K562 (cell line): ENCODE results near the gene ISG20. TPM values are rescaled to one million over a fixed set of nuclear protein-coding genes. Genes with fewer than 3 reads are reported as not detected.

Experiments
- ARID1B ChIP-seq: fragments of 450-650 bp; IDR thresholded peaks from 2 replicates; pipeline ENCODE4 v1.6.1; 2016; ENCODE audit warnings: antibody characterized with exemption, mild to moderate bottlenecking, inconsistent platforms
- CBFA2T3 ChIP-seq: fragments of 450-650 bp; IDR thresholded peaks from 2 replicates; pipeline ENCODE4 v1.6.1; 2017
- CSDE1 ChIP-seq, 2 experiments: fragments of 450-650 bp; IDR thresholded peaks; 2 replicates each; pipeline ENCODE4 v1.6.1; 2016; ENCODE audit warnings: mild to moderate bottlenecking in 1 of 2
- CXXC5 ChIP-seq: fragments of 250-450 bp; sonication (Bioruptor Pico); IDR thresholded peaks from 2 replicates; pipeline ENCODE4 v1.8.0; 2022; ENCODE audit warnings: inconsistent platforms, mild to moderate bottlenecking, moderate library complexity
- E2F3 ChIP-seq: fragments of 250-450 bp; sonication (Bioruptor Pico); IDR thresholded peaks from 2 replicates; pipeline ENCODE4 v1.4.0; 2020; ENCODE audit warnings: mild to moderate bottlenecking
- ELK1 ChIP-seq: sonication (generic); formaldehyde crosslinking; IDR thresholded peaks from 2 replicates; pipeline ENCODE4 v1.8.1; 2022; ENCODE audit warnings: missing genetic modification reagents
- EP400 ChIP-seq: fragments of 450-650 bp; IDR thresholded peaks from 2 replicates; pipeline ENCODE4 v1.6.1; 2017; ENCODE audit warnings: antibody characterized with exemption, mild to moderate bottlenecking, moderate library complexity
- FOXP4 ChIP-seq: sonication (generic); formaldehyde crosslinking; IDR thresholded peaks from 2 replicates; pipeline ENCODE4 v1.8.0; 2022; ENCODE audit warnings: mild to moderate bottlenecking, missing genetic modification reagents, borderline replicate concordance
- GABPB1 ChIP-seq: sonication (generic); formaldehyde crosslinking; IDR thresholded peaks from 2 replicates; pipeline ENCODE4 v1.8.0; 2022; ENCODE audit warnings: mild to moderate bottlenecking, missing genetic modification reagents
- HDAC3 ChIP-seq: fragments of 450-650 bp; IDR thresholded peaks from 2 replicates; pipeline ENCODE4 v1.6.1; 2018; ENCODE audit warnings: borderline replicate concordance, mild to moderate bottlenecking, moderate library complexity; ENCODE audit not compliant: partially characterized antibody
- JUND ChIP-seq, 2 experiments: IDR thresholded peaks; 2 replicates in 1 of 2; 3 replicates in 1 of 2; pipeline ENCODE4 v1.6.1; 2011; ENCODE audit warnings: borderline replicate concordance in 2 of 2, low read depth in 2 of 2, low read length in 2 of 2, improper control_type of control experiment in 1 of 2, missing biosample characterization in 1 of 2, missing genetic modification characterization in 1 of 2, missing genetic modification reagents in 1 of 2
- NFYB ChIP-seq: IDR thresholded peaks from 2 replicates; pipeline ENCODE4 v1.6.1; 2011; ENCODE audit warnings: mild to moderate bottlenecking, moderate library complexity; ENCODE audit not compliant: insufficient read length; ENCODE audit errors: extremely low read depth
- PHF8 ChIP-seq: fragments of 200-600 bp; sonication (generic); IDR thresholded peaks from 2 replicates; pipeline ENCODE4 v1.6.1; 2012; ENCODE audit warnings: mixed run types, mild to moderate bottlenecking, inconsistent platforms, low read length, moderate library complexity, borderline replicate concordance
- PML ChIP-seq: IDR thresholded peaks from 2 replicates; pipeline ENCODE4 v1.6.1; 2012; ENCODE audit warnings: low read length, inconsistent platforms
- POLR2A ChIP-seq: fragments of 450-650 bp; conservative IDR thresholded peaks from 2 replicates; pipeline ENCODE4 v1.6.1; 2016
- PPARD ChIP-seq: fragments of 250-450 bp; sonication (Bioruptor Pico); IDR thresholded peaks from 2 replicates; pipeline ENCODE4 v1.8.0; 2022; ENCODE audit warnings: inconsistent platforms, mild to moderate bottlenecking, moderate library complexity
- SAFB ChIP-seq: fragments of 200-400 bp; formaldehyde crosslinking; IDR thresholded peaks from 2 replicates; pipeline ENCODE4 v1.6.1; 2017; ENCODE audit warnings: low read depth, low read length, borderline replicate concordance
- SIX5 ChIP-seq, 2 experiments: IDR thresholded peaks; 2 replicates each; pipeline ENCODE4 v1.6.1; 2011; ENCODE audit warnings: low read length in 2 of 2, borderline replicate concordance in 1 of 2, low read depth in 1 of 2, mild to moderate bottlenecking in 1 of 2, moderate library complexity in 1 of 2; ENCODE audit not compliant: insufficient read depth in 1 of 2
- SMARCA4 ChIP-seq: fragments of 450-650 bp; IDR thresholded peaks from 2 replicates; pipeline ENCODE4 v1.6.1; 2016
- SMARCB1 ChIP-seq: IDR thresholded peaks from 2 replicates; pipeline ENCODE4 v1.6.1; 2011; ENCODE audit warnings: improper control_type of control experiment, low read depth; ENCODE audit not compliant: insufficient read length
- TBL1XR1 ChIP-seq, 2 experiments: IDR thresholded peaks; 2 replicates each; pipeline ENCODE4 v1.6.1; 2012; ENCODE audit warnings: improper control_type of control experiment in 2 of 2, low read length in 2 of 2, mild to moderate bottlenecking in 1 of 2
- U2AF1 ChIP-seq: fragments of 200-400 bp; formaldehyde crosslinking; optimal IDR thresholded peaks from 2 replicates; pipeline ENCODE3; 2017; ENCODE audit warnings: mild to moderate bottlenecking, low read depth, low read length, moderate library complexity
- ZBTB7A ChIP-seq: IDR thresholded peaks from 2 replicates; pipeline ENCODE4 v1.6.1; 2011; ENCODE audit warnings: low read depth, mild to moderate bottlenecking, low read length, moderate library complexity, borderline replicate concordance; ENCODE audit not compliant: control insufficient read depth
- ZEB2 ChIP-seq: fragments of 450-650 bp; IDR thresholded peaks from 2 replicates; pipeline ENCODE4 v1.6.1; 2016
- ZNF12 ChIP-seq: sonication (generic); formaldehyde crosslinking; IDR thresholded peaks from 2 replicates; pipeline ENCODE4 v1.4.0; 2020; ENCODE audit warnings: mild to moderate bottlenecking, missing genetic modification reagents
- polyA plus RNA-seq, 8 experiments: library from polyadenylated mRNA; depleted of rRNA in 4 of 8; stranded (reverse) in 5 of 8; unstranded in 3 of 8; fragments of >200 nt; fragmentation: Nextera tagmentation in 2 of 8; fragmentation: Illumina TruSeq in 1 of 8; extraction: Ambion mirVana in 2 of 8; extraction: Trizol in 1 of 8; gene quantifications; 2 replicates each; pipeline versions ENCODE4 v1.2.1 to v1.2.3, GENCODE V29; 2011 to 2014; ENCODE audit warnings: inconsistent platforms in 1 of 8, missing spikeins in 1 of 8
- total RNA-seq, 7 experiments: library from RNA; depleted of rRNA in 6 of 7; stranded (reverse); fragments of >200 nt in 6 of 7; fragmentation: Illumina TruSeq in 2 of 7; extraction: Trizol in 2 of 7; gene quantifications; 2 replicates each; pipeline versions ENCODE4 v1.2.1 to v1.2.3, GENCODE V29; 2011 to 2021; ENCODE audit warnings: low replicate concordance in 1 of 7
- TF ChIP-seq, protein P1 (sequence below): sonication (generic); formaldehyde crosslinking; IDR thresholded peaks from 2 replicates; pipeline ENCODE4 v1.8.0; 2022; ENCODE audit warnings: mild to moderate bottlenecking, missing genetic modification reagents

Gene ISG20
- total and polyA plus RNA-seq, 9 of the 15 experiments (the other 6 are each of a cell fraction or from before 2014, with no cell fraction given), result 0.06 to 2.1 (median 1.00) TPM

GRCh38 chr15:88620995-88621772 lies 17.6 kb upstream of the ISG20 start, which contains the start of gene AEN (continued):
- TF ChIP-seq SMARCA4 (no peak), E2F3 (peak; percentile 75; the same call in 1 of the 2 replicates), TBL1XR1 (IDR thresholded peaks at IDR 0.05; ENCODE audit: low read length in 2 of 2) (no peak), POLR2A (peak; percentile 77), U2AF1 (no peak), PML (peak; percentile 67), ZBTB7A (peak; percentile 78; the same call in 1 of the 2 replicates), ZEB2 (no peak), ELK1 (CRISPR knock-in tag) (no peak), ARID1B (peak; percentile 17; the same call in 1 of the 2 replicates), CSDE1 (IDR thresholded peaks at IDR 0.05) (no peak), GABPB1 (CRISPR knock-in tag) (peak; percentile 68), JUND (IDR thresholded peaks at IDR 0.05; ENCODE audit: borderline replicate concordance, low read depth, low read length) (peak; percentile 13; the same call in 1 of the 2 replicates), JUND (tag; IDR thresholded peaks at IDR 0.05; ENCODE audit: borderline replicate concordance, low read depth, low read length) (peak; percentile 33; the same call in 1 of the 3 replicates), FOXP4 (CRISPR knock-in tag) (0 out of 2 replicates have a peak, but pooled peaks have one; percentile 72), PHF8 (peak; percentile 76; the same call in 1 of the 2 replicates), PPARD (no peak), CBFA2T3 (peak; percentile 15; the same call in 1 of the 2 replicates), CXXC5 (CRISPR knock-in tag) (peak; percentile 82), NFYB (peak; percentile 83), SIX5 (IDR thresholded peaks at IDR 0.05; ENCODE audit: borderline replicate concordance in 1 of 2, insufficient read depth in 1 of 2, low read depth in 1 of 2, low read length in 2 of 2) (no peak), SAFB (no peak), EP400 (peak; percentile 97), ZNF12 (CRISPR knock-in tag) (peak; percentile 72; the same call in 1 of the 2 replicates), SMARCB1 (no peak), HDAC3 (no peak)
- TF ChIP-seq, protein P1, sequence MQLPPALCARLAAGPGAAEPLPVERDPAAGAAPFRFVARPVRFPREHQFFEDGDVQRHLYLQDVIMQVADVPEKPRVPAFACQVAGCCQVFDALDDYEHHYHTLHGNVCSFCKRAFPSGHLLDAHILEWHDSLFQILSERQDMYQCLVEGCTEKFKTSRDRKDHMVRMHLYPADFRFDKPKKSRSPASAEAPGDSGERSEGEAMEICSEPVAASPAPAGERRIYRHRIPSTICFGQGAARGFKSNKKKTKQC (CRISPR knock-in tag), result peak; percentile 95
